ENCODE results near the gene IL7R. TPM values are rescaled to one million over a fixed set of nuclear protein-coding genes. Genes with fewer than 3 reads are reported as not detected.

Gene IL7R
- polyA plus RNA-seq, 2 of the 4 experiments (the other 2 are of a cell fraction): 0.13 to 0.18 TPM

DNA sequence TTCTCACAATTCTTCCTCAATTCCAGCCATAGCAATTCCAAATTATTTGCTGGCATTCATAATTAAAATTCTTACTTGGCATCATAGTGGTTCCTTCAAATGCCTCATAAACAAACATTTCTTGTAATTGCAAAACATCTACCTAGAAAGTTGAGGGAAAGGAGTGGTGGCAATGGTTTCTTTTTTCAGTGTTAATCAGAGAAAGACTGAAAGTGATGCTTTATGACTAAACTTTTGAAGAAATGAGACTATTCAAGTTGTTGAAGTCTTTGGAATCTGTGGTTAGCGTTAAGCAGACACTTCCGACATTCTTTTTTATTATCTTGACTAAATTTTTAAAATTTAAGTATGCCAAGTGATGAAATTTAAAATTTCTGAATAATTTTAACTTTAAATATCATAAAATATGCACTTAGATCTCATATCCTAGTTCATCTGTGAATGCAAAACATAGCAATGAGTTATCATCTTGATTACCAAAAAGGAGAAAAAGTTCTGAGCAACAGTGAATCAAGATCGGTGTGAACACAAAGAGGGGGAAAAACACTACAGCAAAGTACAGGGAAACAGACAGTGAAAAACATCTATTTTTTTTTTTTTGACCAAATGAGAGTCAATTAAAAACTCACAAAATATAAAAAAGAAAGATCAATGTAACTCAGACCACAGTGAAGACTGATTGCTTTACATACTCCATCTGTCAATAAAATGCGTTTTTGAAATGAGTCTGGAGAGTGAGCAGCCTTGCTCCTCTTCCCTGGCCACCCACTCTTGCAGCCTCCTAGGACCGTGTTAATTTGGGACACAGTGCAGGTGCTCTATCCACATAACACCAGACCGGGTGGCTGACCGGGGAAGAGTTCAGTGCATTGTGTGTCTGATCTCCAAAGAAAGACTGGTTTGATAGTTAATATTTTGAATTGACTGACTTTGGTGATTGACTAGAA, 20.6 kb upstream of the IL7R start:
- Histone ChIP-seq H3K4me3 (no peak overlapping the region), H3K27ac (no peak overlapping the region), H3K9me3 (no peaks in the 10 kb centered on the region), H3K4me1 (no peaks in the 10 kb centered on the region), H3K4me2 (no peak overlapping the region)
- FAIRE-seq (no peak), DNase-seq (ENCODE audit: low read depth in 1 of 2, low spot score in 1 of 2) (no peak), ATAC-seq (no peak)
- WGBS (ENCODE audit: missing lambda C conversion rate): 27% methylated on average over 7 of the region's 7 CpGs
- CTCF ChIA-PET: no interaction called here
- no peak for TF ChIP-seq CHD2 (IDR thresholded peaks at IDR 0.05; ENCODE audit: low read length, partially characterized antibody)
- no peak for TF ChIP-seq USF2 (IDR thresholded peaks at IDR 0.05)
- TF ChIP-seq MAZ (IDR thresholded peaks at IDR 0.05; ENCODE audit: borderline replicate concordance, low read depth, low read length): no peak
- TF ChIP-seq SREBF2 (IDR thresholded peaks at IDR 0.05): no peak
- TF ChIP-seq HEYL (CRISPR knock-in tag; IDR thresholded peaks at IDR 0.05): no peak
- no peak for TF ChIP-seq NPAS2 (CRISPR knock-in tag; IDR thresholded peaks at IDR 0.05; ENCODE audit: borderline replicate concordance)
- TF ChIP-seq CHD4 (IDR thresholded peaks at IDR 0.05; ENCODE audit: borderline replicate concordance): no peak
- no peak for TF ChIP-seq TP53 (CRISPR knock-in tag; IDR thresholded peaks at IDR 0.05)
- POLR2A ChIA-PET: no interaction called here

- H3K4me3 ChIP-seq: no peak overlapping the region
- DNase-seq (ENCODE audit: low read depth in 1 of 2, low spot score in 1 of 2) (no peak), FAIRE-seq (no peak), ATAC-seq (no peak)
- no peak for TF ChIP-seq SREBF2 (IDR thresholded peaks at IDR 0.05)
- no peak for TF ChIP-seq CHD4 (IDR thresholded peaks at IDR 0.05; ENCODE audit: borderline replicate concordance)
- TF ChIP-seq MYC (IDR thresholded peaks at IDR 0.05; ENCODE audit: borderline replicate concordance, low read length): no peak
- TF ChIP-seq RNF2 (IDR thresholded peaks at IDR 0.05; ENCODE audit: borderline replicate concordance, low read depth): no peak
- TF ChIP-seq CTCF (IDR thresholded peaks at IDR 0.05): no peak
- no peaks in the 10 kb centered on the region for H3K4me1 ChIP-seq
- H3K9me3 ChIP-seq: no peaks in the 10 kb centered on the region
- 62% methylated on average over 5 of the region's 5 CpGs for WGBS (ENCODE audit: missing lambda C conversion rate)
- POLR2A ChIA-PET: no interaction called here
- no peak overlapping the region for H3K27ac ChIP-seq
- CTCF ChIA-PET: interaction anchor here (0.5 kb wide), 1 partner anchor 14 kb away, joined by 3 read pairs; no protein-coding TSS in a partner anchor
- no peak overlapping the region for H3K4me2 ChIP-seq
Observed at GRCh38 chr5:35838370-35839042, 18.2 kb upstream of the IL7R start.

GRCh38 chr5:35842856-35843255, 13.8 kb upstream of the IL7R start:
- DNase-seq (ENCODE audit: low read depth in 1 of 2, low spot score in 1 of 2): no peak
- CTCF ChIA-PET: no interaction called here
- no peak for FAIRE-seq
- POLR2A ChIA-PET: no interaction called here
- TF ChIP-seq RAD21 (conservative IDR thresholded peaks at IDR 0.05 in 1 of 2, IDR thresholded peaks at IDR 0.05 in 1 of 2): no peak
- no peak for TF ChIP-seq NR3C1 (IDR thresholded peaks at IDR 0.05)
- no peak for TF ChIP-seq CBX2 (IDR thresholded peaks at IDR 0.05; ENCODE audit: borderline replicate concordance, low read depth)
- TF ChIP-seq MYC (IDR thresholded peaks at IDR 0.05; ENCODE audit: borderline replicate concordance, low read length): no peak
- TF ChIP-seq, protein P1, sequence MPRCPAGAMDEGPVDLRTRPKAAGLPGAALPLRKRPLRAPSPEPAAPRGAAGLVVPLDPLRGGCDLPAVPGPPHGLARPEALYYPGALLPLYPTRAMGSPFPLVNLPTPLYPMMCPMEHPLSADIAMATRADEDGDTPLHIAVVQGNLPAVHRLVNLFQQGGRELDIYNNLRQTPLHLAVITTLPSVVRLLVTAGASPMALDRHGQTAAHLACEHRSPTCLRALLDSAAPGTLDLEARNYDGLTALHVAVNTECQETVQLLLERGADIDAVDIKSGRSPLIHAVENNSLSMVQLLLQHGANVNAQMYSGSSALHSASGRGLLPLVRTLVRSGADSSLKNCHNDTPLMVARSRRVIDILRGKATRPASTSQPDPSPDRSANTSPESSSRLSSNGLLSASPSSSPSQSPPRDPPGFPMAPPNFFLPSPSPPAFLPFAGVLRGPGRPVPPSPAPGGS (IDR thresholded peaks at IDR 0.05): no peak
- no peak for TF ChIP-seq FOSB (CRISPR knock-in tag; IDR thresholded peaks at IDR 0.05)
- no peak for TF ChIP-seq ZFP36 (IDR thresholded peaks at IDR 0.05; ENCODE audit: borderline replicate concordance, partially characterized antibody)
- TF ChIP-seq TFCP2L1 (CRISPR knock-in tag; IDR thresholded peaks at IDR 0.05): no peak
- TF ChIP-seq, protein P2, sequence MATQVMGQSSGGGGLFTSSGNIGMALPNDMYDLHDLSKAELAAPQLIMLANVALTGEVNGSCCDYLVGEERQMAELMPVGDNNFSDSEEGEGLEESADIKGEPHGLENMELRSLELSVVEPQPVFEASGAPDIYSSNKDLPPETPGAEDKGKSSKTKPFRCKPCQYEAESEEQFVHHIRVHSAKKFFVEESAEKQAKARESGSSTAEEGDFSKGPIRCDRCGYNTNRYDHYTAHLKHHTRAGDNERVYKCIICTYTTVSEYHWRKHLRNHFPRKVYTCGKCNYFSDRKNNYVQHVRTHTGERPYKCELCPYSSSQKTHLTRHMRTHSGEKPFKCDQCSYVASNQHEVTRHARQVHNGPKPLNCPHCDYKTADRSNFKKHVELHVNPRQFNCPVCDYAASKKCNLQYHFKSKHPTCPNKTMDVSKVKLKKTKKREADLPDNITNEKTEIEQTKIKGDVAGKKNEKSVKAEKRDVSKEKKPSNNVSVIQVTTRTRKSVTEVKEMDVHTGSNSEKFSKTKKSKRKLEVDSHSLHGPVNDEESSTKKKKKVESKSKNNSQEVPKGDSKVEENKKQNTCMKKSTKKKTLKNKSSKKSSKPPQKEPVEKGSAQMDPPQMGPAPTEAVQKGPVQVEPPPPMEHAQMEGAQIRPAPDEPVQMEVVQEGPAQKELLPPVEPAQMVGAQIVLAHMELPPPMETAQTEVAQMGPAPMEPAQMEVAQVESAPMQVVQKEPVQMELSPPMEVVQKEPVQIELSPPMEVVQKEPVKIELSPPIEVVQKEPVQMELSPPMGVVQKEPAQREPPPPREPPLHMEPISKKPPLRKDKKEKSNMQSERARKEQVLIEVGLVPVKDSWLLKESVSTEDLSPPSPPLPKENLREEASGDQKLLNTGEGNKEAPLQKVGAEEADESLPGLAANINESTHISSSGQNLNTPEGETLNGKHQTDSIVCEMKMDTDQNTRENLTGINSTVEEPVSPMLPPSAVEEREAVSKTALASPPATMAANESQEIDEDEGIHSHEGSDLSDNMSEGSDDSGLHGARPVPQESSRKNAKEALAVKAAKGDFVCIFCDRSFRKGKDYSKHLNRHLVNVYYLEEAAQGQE (IDR thresholded peaks at IDR 0.05): no peak
- no peak for TF ChIP-seq MAFK (IDR thresholded peaks at IDR 0.05; ENCODE audit: partially characterized antibody)
- TF ChIP-seq USF2 (IDR thresholded peaks at IDR 0.05): no peak
- no peak for TF ChIP-seq SMC3 (IDR thresholded peaks at IDR 0.05)
- TF ChIP-seq EHF (CRISPR knock-in tag; IDR thresholded peaks at IDR 0.05): no peak
- ATAC-seq: no peak
- no peak overlapping the region for H3K27ac ChIP-seq
- H3K4me3 ChIP-seq: no peak overlapping the region
- H3K9me3 ChIP-seq: no peaks in the 10 kb centered on the region; the same call in 2 of the 3 replicates
- no peak overlapping the region for H3K4me2 ChIP-seq
- no peaks in the 10 kb centered on the region for H3K4me1 ChIP-seq
